GM18502 (cell line): Measurements from ENCODE around the gene KRT74.
"Not testable (repeated sequence)": the region's sequence is repeated elsewhere in the genome, so short reads cannot be mapped to it uniquely, and the experiment has no call there.

Experiments
- ATAC-seq: cut with Tn5 transposase; IDR thresholded peaks from one replicate; pipeline ENCODE4 v1.9.1; 2021; ENCODE audit warnings: mild to moderate bottlenecking; ENCODE audit not compliant: unreplicated experiment, poor library complexity

KRT74 gene

GRCh38 chr12:52604859-52605258 lies 31.2 kb upstream of the KRT74 start:
- ATAC-seq = no peak

GRCh38 chr12:52603314-52603713 lies 29.7 kb upstream of the KRT74 start:
- ATAC-seq = no peak

DNA sequence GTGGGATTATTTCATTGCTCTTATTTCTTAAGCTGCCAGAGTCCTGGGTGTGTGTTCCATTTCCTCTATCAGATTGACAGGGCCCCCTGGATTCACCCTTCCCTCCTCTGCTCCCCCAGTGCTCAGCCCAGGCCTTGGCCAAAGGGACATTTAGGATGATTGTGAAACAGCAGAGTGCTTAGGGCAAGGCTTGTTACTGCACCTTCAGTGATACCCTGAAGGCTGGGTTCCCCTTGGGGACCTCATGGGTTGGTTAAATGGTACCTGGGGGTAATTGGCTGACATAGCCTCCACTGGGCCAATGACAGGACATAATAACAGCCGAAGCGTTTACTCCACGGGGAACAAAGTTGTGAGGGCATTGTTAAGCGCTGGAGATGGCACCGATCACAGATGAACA lies 28.9 kb upstream of the KRT74 start:
- no peak for ATAC-seq

DNA sequence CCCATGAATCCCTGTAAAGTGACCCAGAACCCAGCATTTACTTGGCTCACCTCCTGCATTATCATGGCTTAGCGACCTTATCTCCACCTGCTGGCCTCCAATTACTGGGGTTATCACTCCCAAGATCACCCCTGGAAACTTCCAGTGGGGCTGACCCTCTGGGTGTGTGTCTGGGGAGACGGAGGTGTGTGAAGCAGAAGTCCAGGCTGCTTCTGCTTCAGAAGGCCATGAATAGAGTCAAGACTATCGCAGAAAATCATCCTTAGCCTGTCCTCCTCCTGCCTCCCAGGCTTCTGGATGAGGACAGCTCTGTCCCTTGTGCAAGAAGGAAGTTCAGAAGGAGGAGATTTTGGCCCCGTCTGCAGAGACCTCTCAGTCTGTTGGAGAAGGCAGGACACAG lies 28.0 kb upstream of the KRT74 start:
- ATAC-seq = no peak

GRCh38 chr12:52600941-52601481 lies 27.4 kb upstream of the KRT74 start, which contains the start of gene KRT72:
Gene KRT72 (minus strand): TSS chr12:52601463. CDS start chr12:52601452, 11 bp downstream.
- no peak for ATAC-seq

- ATAC-seq = no peak
These were observed 26.8 kb upstream of the KRT74 start for GRCh38 chr12:52600475-52600874.

DNA sequence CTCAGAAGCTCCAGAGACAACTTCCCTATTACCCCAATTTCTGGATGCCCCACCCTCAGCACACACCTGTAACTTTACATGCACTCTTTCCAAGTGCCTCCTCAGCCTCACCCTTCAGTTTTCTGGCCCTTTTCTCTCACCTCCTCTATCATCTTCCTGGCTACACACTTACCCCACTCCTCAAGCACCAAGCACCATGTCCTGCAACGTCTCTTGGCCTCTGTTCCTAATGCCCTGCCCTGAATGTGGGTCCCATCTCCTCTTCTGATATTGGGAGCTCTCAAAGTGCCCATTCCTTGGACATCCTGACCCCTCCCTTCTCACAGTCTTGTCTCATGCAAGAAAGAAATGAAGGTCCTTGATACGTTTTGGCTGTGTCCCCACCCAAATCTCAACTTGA lies 26.4 kb upstream of the KRT74 start:
- ATAC-seq = no peak

DNA sequence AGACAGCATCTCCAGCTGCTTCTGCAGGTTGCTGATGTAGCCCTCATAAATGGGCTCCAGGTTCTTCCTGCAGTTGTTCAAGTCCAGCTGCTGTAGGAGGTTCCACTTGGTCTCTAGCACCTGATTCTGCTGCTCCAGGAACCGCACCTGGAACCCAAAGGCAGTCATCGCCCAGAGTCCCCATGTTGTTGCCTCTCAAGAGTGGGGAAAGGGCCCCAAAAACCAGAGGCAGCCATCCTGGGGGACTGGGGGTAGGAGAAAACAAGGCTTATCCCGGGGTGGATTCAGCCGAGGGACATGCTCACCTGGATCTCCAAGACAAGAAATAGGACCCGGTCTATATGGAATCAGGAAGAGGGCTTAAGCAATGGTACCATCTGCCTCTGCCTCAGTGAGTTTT lies 25.3 kb upstream of the KRT74 start:
- no peak for ATAC-seq

GRCh38 chr12:52594237-52594636 lies 20.6 kb upstream of the KRT74 start:
- ATAC-seq = not testable (repeated sequence)

- ATAC-seq = no peak
These were observed 17.9 kb upstream of the KRT74 start for GRCh38 chr12:52591521-52591920.

- ATAC-seq = no peak
These were observed 16.4 kb upstream of the KRT74 start for GRCh38 chr12:52590021-52590420.

GRCh38 chr12:52587563-52587962 lies 13.9 kb upstream of the KRT74 start:
- ATAC-seq = no peak

DNA sequence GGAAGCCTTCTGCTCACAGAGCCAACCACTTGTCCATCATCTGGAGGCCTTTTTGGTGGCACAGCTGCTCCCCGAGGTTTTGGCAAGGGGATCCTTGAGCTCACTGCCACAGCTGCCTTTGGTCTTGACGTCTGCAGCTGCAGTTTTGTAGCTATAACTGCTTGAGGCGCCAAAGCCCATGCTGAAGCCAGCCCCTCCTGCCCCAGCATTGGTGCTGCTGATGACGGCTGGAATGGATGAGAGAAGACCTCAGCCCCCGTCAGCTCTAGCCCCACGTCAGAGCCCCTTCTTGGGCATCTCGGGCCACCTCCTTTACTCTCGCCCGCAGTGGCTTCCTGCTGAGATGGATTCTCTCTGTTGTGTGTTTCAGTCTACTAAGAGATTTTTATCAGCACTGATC lies 12.3 kb upstream of the KRT74 start:
- no peak for ATAC-seq

DNA sequence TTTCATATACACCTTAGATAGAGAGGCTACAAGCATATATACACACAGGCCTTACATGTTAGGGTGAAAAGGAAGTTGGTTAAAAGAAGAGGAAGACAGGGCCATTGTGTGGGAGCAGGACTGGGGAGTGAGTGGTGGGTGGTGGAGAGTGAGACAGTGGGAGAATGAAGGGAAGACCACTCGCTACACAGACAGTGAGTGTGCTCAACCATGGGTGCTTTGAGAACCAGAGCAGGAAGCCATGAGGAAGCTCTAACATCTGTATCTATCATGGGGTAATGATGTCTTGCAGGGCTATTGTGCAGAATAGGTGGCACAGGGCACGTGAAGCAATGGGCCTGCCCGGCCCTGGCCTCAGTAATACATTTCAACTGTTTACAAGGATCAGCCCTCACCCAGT lies 11.4 kb upstream of the KRT74 start:
- no peak for ATAC-seq

DNA sequence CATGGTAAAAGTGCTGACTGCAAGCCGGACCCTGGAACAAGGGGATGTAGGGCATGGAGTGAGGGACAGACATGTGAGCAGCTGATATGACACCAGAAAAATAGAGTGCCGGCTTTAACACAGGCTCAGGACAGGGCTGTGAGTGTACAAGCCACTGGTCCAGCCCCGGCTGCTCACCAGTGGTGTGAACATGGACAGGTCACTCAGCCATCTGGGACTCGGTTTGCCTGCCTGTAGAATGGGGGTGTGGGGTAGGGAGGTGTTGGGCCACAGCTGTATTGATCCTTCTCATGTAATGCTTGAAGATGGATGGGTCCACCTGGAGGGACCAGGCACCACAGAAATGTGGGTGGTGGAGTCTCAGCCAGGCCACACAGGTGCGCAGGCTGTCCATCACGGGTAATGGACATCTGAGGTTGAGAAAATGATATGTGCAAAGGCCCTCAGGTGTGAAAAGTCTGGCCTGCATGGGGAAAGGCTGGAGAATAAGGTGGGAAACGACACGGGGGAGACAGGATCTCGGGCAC lies 10.6 kb upstream of the KRT74 start:
- no peak for ATAC-seq

- ATAC-seq = no peak
These were observed 9.4 kb upstream of the KRT74 start for GRCh38 chr12:52582971-52583456.

GRCh38 chr12:52582486-52582885 lies 8.8 kb upstream of the KRT74 start:
- ATAC-seq = no peak

DNA sequence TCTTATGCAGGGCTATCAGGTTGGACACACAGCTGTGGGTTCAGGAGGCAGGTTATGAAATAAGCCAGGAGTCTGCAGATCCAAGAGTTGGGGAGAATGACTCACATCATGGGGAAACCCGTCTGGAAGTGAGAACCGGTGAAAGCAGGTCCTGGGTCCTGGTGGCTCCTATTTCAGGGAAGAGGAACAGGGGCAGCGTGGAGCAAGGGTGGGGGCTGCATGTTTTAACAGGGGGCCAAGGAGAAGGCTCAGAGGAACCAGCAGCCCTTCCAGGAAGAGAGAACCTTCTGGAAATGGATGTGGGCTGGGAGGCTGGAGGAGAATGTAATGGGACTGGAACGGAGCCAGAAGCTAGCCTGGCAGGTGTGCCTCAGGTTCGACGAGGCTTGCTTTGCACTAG lies 7.8 kb upstream of the KRT74 start:
- no peak for ATAC-seq

- ATAC-seq = no peak
These were observed 7.4 kb upstream of the KRT74 start for GRCh38 chr12:52581066-52581465.

DNA sequence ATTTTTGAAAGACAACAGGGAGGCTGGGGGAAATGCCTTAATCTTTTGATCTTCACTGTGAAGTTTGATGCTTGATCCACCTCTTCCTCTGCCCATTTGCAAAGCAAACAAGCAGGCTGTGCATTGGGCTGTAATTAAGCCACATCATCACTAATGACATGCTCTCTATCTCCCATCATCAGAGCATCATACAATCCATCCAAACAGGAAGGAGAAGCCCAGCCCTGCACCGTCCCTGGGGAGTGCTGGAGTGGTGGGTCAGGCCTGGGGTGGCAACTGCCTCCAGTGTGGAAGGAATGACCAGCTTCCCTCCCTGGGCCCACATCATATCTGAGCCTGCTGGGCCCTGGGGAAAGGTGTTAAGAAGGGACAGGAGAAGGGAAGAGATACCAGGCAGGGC lies 6.9 kb upstream of the KRT74 start:
- ATAC-seq = no peak

GRCh38 chr12:52579468-52580465 lies 6.1 kb upstream of the KRT74 start:
- no peak for ATAC-seq
